GM23338 (cell line): ENCODE results near the gene TUBGCP2. TPM values are rescaled to one million over a fixed set of nuclear protein-coding genes. Genes with fewer than 3 reads are reported as not detected.

ENCODE experiments used
- ATAC-seq: fragments of 200-7000 bp; cut with Tn5 transposase; 3 replicates; pipeline ENCODE4 v1.9.1; 2020
- DNase-seq: peaks from one replicate; pipeline ENCODE4 v3.0.0-alpha.2; 2015; ENCODE audit warnings: low spot score
- H2AFZ ChIP-seq: fragments of 200-600 bp; sonication (generic); 2 replicates; pipeline ENCODE4 v1.8.0; 2016; ENCODE audit warnings: antibody characterized with exemption, mild to moderate bottlenecking, moderate library complexity
- H3F3A ChIP-seq: fragments of 200-600 bp; sonication (generic); replicated peaks from 2 replicates; pipeline ENCODE4 v1.8.0; 2017; ENCODE audit warnings: antibody characterized with exemption, mixed run types, low read depth
- H3K27ac ChIP-seq: fragments of 200-600 bp; sonication (generic); 2 replicates; pipeline ENCODE4 v1.6.1; 2016; ENCODE audit warnings: low read depth
- H3K27me3 ChIP-seq: fragments of 200-600 bp; sonication (generic); 2 replicates; pipeline ENCODE4 v1.8.0; 2016; ENCODE audit warnings: mild to moderate bottlenecking, mixed run types, moderate library complexity; ENCODE audit not compliant: insufficient read depth
- H3K36me3 ChIP-seq: fragments of 200-600 bp; sonication (generic); 2 replicates; pipeline ENCODE4 v1.8.0; 2016; ENCODE audit warnings: mild to moderate bottlenecking; ENCODE audit not compliant: insufficient read depth
- H3K4me1 ChIP-seq: fragments of 200-600 bp; sonication (generic); 2 replicates; pipeline ENCODE4 v1.8.0; 2016; ENCODE audit warnings: mild to moderate bottlenecking, moderate library complexity; ENCODE audit not compliant: insufficient read depth
- H3K4me2 ChIP-seq: fragments of 200-600 bp; sonication (generic); 2 replicates; pipeline ENCODE4 v1.7.1; 2017; ENCODE audit warnings: mixed run types
- H3K4me3 ChIP-seq: fragments of 200-600 bp; sonication (generic); 2 replicates; pipeline ENCODE4 v1.6.1; 2016; ENCODE audit warnings: mixed run types
- H3K79me2 ChIP-seq: fragments of 200-600 bp; sonication (generic); replicated peaks from 2 replicates; pipeline ENCODE4 v1.8.0; 2017; ENCODE audit warnings: mild to moderate bottlenecking; ENCODE audit not compliant: insufficient read depth
- H3K9me2 ChIP-seq: fragments of 200-600 bp; sonication (generic); 2 replicates; pipeline ENCODE4 v1.8.0; 2017; ENCODE audit not compliant: insufficient read depth
- H4K20me1 ChIP-seq: fragments of 200-600 bp; sonication (generic); replicated peaks from 2 replicates; pipeline ENCODE4 v1.8.0; 2017; ENCODE audit warnings: mild to moderate bottlenecking; ENCODE audit not compliant: insufficient read depth
- H3K27ac Mint-ChIP-seq: 2 replicates; pipeline ENCODE4 v1.8.0; 2020; ENCODE audit warnings: inconsistent platforms, mild to moderate bottlenecking, moderate library complexity, mixed read lengths
- H3K27me3 Mint-ChIP-seq: 3 replicates; pipeline ENCODE4 v1.8.0; 2022; ENCODE audit warnings: low read depth, mild to moderate bottlenecking, moderate library complexity, mixed read lengths, inconsistent platforms; ENCODE audit not compliant: insufficient read depth, poor library complexity
- H3K36me3 Mint-ChIP-seq: 3 replicates; pipeline ENCODE4 v1.8.0; 2021; ENCODE audit warnings: low read depth, mild to moderate bottlenecking, inconsistent platforms, moderate library complexity, mixed read lengths
- H3K4me1 Mint-ChIP-seq: 3 replicates; pipeline ENCODE4 v1.8.0; 2020; ENCODE audit warnings: mild to moderate bottlenecking, inconsistent platforms, mixed read lengths
- H3K4me3 Mint-ChIP-seq: 3 replicates; pipeline ENCODE4 v1.8.0; 2021; ENCODE audit warnings: moderate library complexity, mild to moderate bottlenecking, inconsistent platforms, mixed read lengths
- H3K9me3 Mint-ChIP-seq: 3 replicates; pipeline ENCODE4 v1.8.0; 2020; ENCODE audit warnings: moderate library complexity, mild to moderate bottlenecking, inconsistent platforms, mixed read lengths
- CREB1 ChIP-seq: fragments of 250-450 bp; sonication (Bioruptor Pico); IDR thresholded peaks from 2 replicates; pipeline ENCODE4 v1.5.0; 2020; ENCODE audit warnings: low read depth, mild to moderate bottlenecking, moderate library complexity
- ETS1 ChIP-seq: IDR thresholded peaks from 2 replicates; pipeline ENCODE4 v1.6.1; 2016; ENCODE audit warnings: antibody characterized with exemption
- EZH2 ChIP-seq: fragments of 200-600 bp; sonication (generic); IDR thresholded peaks from one replicate; pipeline ENCODE4 v1.8.0; 2017; ENCODE audit warnings: antibody characterized with exemption, mild to moderate bottlenecking, low read depth; ENCODE audit not compliant: unreplicated experiment
- EZH2phosphoT487 ChIP-seq: fragments of 200-600 bp; sonication (generic); IDR thresholded peaks from one replicate; pipeline ENCODE4 v1.8.1; 2018; ENCODE audit warnings: antibody characterized with exemption; ENCODE audit not compliant: unreplicated experiment
- JUNB ChIP-seq: IDR thresholded peaks from one replicate; pipeline ENCODE4 v1.6.1; 2016; ENCODE audit warnings: antibody characterized with exemption; ENCODE audit not compliant: unreplicated experiment
- NANOG ChIP-seq: IDR thresholded peaks from 2 replicates; pipeline ENCODE4 v1.6.1; 2016; ENCODE audit warnings: antibody characterized with exemption, borderline replicate concordance
- REST ChIP-seq: IDR thresholded peaks from one replicate; pipeline ENCODE4 v1.6.1; 2018; ENCODE audit warnings: antibody characterized with exemption; ENCODE audit not compliant: unreplicated experiment
- STAT1 ChIP-seq: IDR thresholded peaks from one replicate; pipeline ENCODE4 v1.6.1; 2016; ENCODE audit warnings: antibody characterized with exemption; ENCODE audit not compliant: unreplicated experiment
- ZNF114 ChIP-seq: fragments of 250-450 bp; sonication (Bioruptor Pico); IDR thresholded peaks from 2 replicates; pipeline ENCODE4 v1.5.0; 2020; ENCODE audit warnings: mild to moderate bottlenecking, moderate library complexity
- ZNF331 ChIP-seq: fragments of 250-450 bp; sonication (Bioruptor Pico); IDR thresholded peaks from 2 replicates; pipeline ENCODE4 v1.5.0; 2020; ENCODE audit warnings: low read depth, mild to moderate bottlenecking, moderate library complexity
- ZNF462 ChIP-seq: fragments of 250-450 bp; sonication (Bioruptor Pico); IDR thresholded peaks from 2 replicates; pipeline ENCODE4 v1.5.0; 2020; ENCODE audit warnings: mild to moderate bottlenecking, moderate library complexity
- polyA plus RNA-seq: library from polyadenylated mRNA; unstranded; fragments of >200 nt; fragmentation: Nextera tagmentation; extraction: Ambion mirVana; gene quantifications from 2 replicates; pipeline ENCODE4 v1.2.1, GENCODE V29; 2016
- total RNA-seq: library from RNA; depleted of rRNA; stranded (reverse); fragments of >200 nt; shearing (Covaris generic); gene quantifications from 2 replicates; pipeline ENCODE4 v1.2.3, GENCODE V29; 2014

Gene TUBGCP2
- total and polyA plus RNA-seq, 2 experiments from 2014 or later, result 59.6 to 67.7 TPM

- H3K27me3 ChIP-seq, result no peaks in the 10 kb centered on the region
- no peak overlapping the region for H2AFZ ChIP-seq
- DNase-seq, result no peak
- H3K4me1 ChIP-seq, result no peaks in the 10 kb centered on the region
- H3K4me2 ChIP-seq, result no peak overlapping the region
- Mint-ChIP-seq H3K9me3 (no peaks in the 10 kb centered on the region), H3K4me1 (peaks cover 4% of the 10 kb centered on the region; the same call in 2 of the 3 replicates), H3K36me3 (peaks cover 31% of the 10 kb centered on the region), H3K27ac (no peak overlapping the region), H3K27me3 (peaks cover 3% of the 10 kb centered on the region), H3K4me3 (no peak overlapping the region)
- no peak for ATAC-seq
- no peak overlapping the region for H3K27ac ChIP-seq
- no peak overlapping the region for H3K4me3 ChIP-seq
- no peaks in the 10 kb centered on the region for H3K9me2 ChIP-seq
- no peaks in the 10 kb centered on the region for H3F3A ChIP-seq
- H3K79me2 ChIP-seq, result no peaks in the 10 kb centered on the region
- no peak for TF ChIP-seq ZNF462 (CRISPR knock-in tag)
- no peak for TF ChIP-seq JUNB
- no peak for TF ChIP-seq EZH2phosphoT487
- no peak for TF ChIP-seq EZH2
- TF ChIP-seq ZNF331, result no peak
- no peak for TF ChIP-seq ZNF114
- TF ChIP-seq ETS1, result no peak
- TF ChIP-seq CREB1 (CRISPR knock-in tag), result no peak
- no peak for TF ChIP-seq STAT1
- TF ChIP-seq REST, result no peak
- TF ChIP-seq NANOG, result no peak
- 0 out of 2 replicates have a peak, but pooled peaks cover 10% of the 10 kb centered on the region for H3K36me3 ChIP-seq
- H4K20me1 ChIP-seq, result no peaks in the 10 kb centered on the region
These were observed 28.1 kb downstream of the TUBGCP2 start for GRCh38 chr10:133280391-133281059.
